Mesodermal cell (in vitro differentiated cells): Measurements from ENCODE around the gene INF2.
A peak's percentile ranks its signal among the peaks of the same experiment; 100 is the strongest.
"Not testable (repeated sequence)": the region's sequence is repeated elsewhere in the genome, so short reads cannot be mapped to it uniquely, and the experiment has no call there.

ENCODE experiments used
- H3K27ac ChIP-seq: 2 replicates; pipeline ENCODE4 v1.7.0; 2013; ENCODE audit warnings: mild to moderate bottlenecking, low read depth, low read length, moderate library complexity; ENCODE audit not compliant: severe bottlenecking
- H3K36me3 ChIP-seq: 2 replicates; pipeline ENCODE4 v1.7.1; 2013; ENCODE audit warnings: mild to moderate bottlenecking, low read length, moderate library complexity; ENCODE audit not compliant: control insufficient read depth, insufficient read depth
- H3K4me1 ChIP-seq: one replicate; pipeline ENCODE4 v1.7.1; 2013; ENCODE audit warnings: mild to moderate bottlenecking, low read length; ENCODE audit not compliant: insufficient read depth, control insufficient read depth, poor library complexity, severe bottlenecking
- H3K4me3 ChIP-seq: 2 replicates; pipeline ENCODE4 v1.7.0; 2013; ENCODE audit warnings: low read length, control low read depth, mild to moderate bottlenecking; ENCODE audit not compliant: insufficient read depth, poor library complexity, severe bottlenecking; ENCODE audit errors: extremely low read depth
- H3K9me3 ChIP-seq: 2 replicates; pipeline ENCODE4 v1.7.1; 2013; ENCODE audit warnings: mild to moderate bottlenecking, low read length, moderate library complexity; ENCODE audit not compliant: control insufficient read depth
- whole genome bisulfite sequencing, 2 experiments: methylation state at CpG; one replicate each; pipeline ENCODE4 v1.1.5; 2013; ENCODE audit warnings: missing lambda C conversion rate in 2 of 2; ENCODE audit not compliant: insufficient coverage in 2 of 2; 5-methylcytosine and 5-hydroxymethylcytosine counted together

Gene INF2

DNA sequence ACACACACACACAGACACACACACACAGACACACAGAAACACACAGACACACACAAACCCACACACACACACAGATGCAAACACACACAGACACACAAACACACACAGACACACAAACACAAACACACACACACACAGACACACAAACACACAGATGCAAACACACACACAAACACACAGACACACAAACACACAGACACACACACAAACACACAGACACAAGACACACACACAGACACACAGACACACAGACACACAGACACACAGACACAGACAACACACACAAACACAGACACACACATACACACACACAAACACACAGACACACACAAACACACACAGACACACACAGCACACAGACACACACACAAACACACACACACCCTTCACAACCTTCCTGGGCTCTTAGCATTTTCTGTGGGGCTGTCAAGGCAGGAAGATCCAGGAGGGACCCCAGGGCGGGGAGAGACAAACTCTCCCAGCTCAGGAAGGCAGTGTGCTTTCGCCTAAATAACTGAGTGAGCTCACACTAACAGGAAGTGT lies 24.2 kb upstream of the INF2 start:
- H3K4me3 ChIP-seq, result no peak overlapping the region
- peak overlapping the region; percentile 95 for H3K27ac ChIP-seq
- H3K4me1 ChIP-seq, result peaks cover 17% of the 10 kb centered on the region
- peaks cover 7% of the 10 kb centered on the region for H3K9me3 ChIP-seq
- H3K36me3 ChIP-seq, result no peaks in the 10 kb centered on the region
- 44 to 60% methylated on average over 2 of the region's 2 CpGs for WGBS, 2 experiments

DNA sequence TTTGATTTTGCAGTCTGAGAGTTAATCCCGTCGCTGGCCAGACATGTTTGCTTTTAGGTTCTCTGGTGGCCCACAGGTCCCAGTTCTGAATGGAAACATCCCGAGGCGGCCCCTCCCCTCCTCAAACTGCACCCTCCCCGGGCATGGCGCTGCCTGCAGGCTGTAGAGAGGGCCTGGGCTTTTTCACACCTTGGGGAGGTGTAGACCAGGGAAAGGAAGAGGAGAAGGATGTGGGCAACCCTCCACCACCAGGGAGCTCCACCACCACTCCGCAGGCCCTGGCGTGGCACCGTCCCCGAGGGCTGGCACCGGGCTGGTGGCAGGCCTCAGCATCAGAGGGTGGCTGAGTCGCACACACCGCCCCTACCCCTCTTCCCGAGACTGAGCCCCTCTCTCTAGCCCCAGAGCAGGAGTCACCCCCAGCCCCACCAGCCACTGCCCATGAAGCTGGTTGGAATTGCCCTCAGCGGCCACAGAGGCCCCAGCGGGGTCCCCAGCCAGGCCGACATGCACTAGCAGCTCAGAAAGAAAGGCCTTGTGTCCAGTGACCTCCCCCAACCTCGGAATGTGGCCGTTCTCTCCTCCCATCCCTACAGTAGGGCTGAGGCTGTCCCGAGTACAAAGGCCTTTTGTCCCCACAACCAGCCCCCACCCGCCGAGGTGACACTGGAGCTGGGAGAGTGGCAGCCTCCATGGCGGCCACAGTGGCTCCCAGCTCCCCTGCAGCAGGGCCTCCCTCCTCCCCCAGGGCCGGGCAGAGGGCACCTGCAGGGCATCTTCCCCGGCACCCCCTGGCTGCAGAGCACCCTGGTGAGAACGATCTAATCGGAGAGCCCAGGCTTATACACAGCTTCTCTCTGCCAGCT lies 23.5 kb upstream of the INF2 start:
- Histone ChIP-seq H3K4me1 (peaks cover 17% of the 10 kb centered on the region), H3K9me3 (peaks cover 7% of the 10 kb centered on the region), H3K4me3 (no peak overlapping the region), H3K27ac (peak overlapping the region; percentile 95), H3K36me3 (no peaks in the 10 kb centered on the region)
- WGBS, 2 experiments, result 32 to 36% methylated on average over 15 to 19 of the region's 27 CpGs

DNA sequence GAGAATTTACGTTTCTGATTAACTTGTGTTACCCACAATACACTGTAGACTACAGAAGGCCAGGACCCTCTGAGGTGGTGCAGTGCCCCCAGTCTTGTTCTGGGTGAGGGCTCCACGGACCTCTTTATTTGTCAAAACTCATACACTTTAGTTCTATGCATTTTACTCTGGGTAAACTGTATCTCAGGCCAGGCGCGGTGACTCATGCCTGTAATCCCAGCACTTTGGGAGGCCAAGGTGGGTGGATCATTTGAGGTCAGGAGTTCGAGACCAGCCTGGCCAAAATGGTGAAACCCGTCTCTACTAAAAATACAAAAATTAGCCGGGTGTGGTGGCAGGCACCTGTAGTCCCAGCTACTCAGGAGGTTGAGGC lies 22.9 kb upstream of the INF2 start:
- Histone ChIP-seq H3K27ac (peak overlapping the region; percentile 95), H3K4me1 (peaks cover 17% of the 10 kb centered on the region)
- not testable (repeated sequence) for H3K9me3 ChIP-seq, H3K36me3 ChIP-seq, H3K4me3 ChIP-seq
- 77 to 88% methylated on average over 5 of the region's 7 CpGs for WGBS, 2 experiments

DNA sequence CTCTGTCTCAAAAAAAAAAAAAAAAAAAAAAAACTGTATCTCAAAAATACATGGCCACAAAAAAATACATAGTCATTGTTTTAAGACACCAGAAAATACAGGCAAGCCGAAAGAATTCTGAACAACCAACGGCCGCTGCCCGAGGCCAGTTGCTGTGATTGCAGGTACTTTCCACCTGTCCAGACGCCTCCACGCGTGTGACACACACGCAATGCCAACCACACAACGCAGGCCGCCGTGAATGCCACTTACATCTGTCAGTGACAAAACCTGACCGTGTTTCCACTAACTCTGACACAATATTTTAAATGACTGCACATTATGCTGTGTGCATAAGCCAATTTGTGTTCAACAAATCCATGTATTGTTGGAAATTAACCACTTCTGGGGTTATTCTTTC lies 22.4 kb upstream of the INF2 start:
- 94 to 97% methylated on average over 12 of the region's 12 CpGs for WGBS, 2 experiments

DNA sequence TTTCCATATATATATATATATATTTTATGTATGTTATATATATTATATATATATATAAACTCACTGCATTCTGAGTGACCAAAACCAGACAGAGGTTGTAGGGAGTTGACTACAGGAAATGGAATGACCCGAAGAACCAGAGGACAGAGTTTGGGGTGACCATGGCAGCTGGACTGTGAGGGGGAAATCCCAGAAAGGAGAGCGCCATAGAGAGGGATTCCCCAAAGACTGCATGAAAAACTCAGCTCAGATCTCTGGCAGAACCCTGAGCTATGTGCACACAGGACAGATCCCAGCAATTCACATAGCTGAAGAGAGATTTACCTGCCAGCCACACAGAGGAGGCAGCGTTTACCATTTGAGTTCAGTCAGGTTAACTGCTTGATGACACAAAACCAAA lies 19.7 kb upstream of the INF2 start:
- no peaks in the 10 kb centered on the region for H3K36me3 ChIP-seq
- H3K4me3 ChIP-seq, result no peak overlapping the region
- no peaks in the 10 kb centered on the region for H3K9me3 ChIP-seq
- H3K27ac ChIP-seq, result no peak overlapping the region
- peaks cover 17% of the 10 kb centered on the region for H3K4me1 ChIP-seq
- WGBS, 2 experiments, result 82 to 87% methylated on average over 3 of the region's 3 CpGs

More for the DNA sequence above, 22.4 kb upstream of the INF2 start:
- Histone ChIP-seq H3K9me3 (no peaks in the 10 kb centered on the region), H3K4me3 (no peak overlapping the region), H3K36me3 (no peaks in the 10 kb centered on the region), H3K27ac (no peak overlapping the region), H3K4me1 (peaks cover 17% of the 10 kb centered on the region)

DNA sequence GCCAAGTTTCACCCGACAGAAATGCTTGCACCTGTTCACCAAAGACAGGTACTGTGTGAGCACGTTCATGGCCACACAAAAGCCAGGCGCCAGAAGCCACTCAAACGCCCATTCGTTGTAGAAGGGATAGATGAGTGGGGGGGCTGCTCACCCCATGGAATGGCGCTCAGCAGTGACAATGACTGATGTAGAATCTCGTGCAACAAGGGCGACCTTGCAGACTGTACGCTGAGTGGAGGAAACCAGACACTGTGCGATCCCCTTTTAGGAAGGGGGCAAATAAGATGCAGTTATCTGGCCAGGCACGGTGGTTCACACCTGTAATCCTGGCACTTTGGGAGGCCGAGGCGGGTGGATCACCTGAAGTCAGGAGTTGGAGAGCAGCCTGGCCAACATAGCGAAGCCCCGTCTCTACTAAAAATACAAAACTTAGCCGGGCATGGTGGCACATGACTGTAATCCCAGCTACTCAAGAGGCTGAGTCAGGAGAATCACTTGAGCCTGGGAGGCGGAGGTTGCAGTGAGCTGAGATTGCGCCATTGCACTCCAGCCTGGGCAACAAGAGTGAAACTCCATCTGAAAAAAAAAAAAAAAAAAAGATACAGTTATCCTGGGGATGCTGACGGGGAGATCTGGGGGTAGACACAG lies 18.0 kb upstream of the INF2 start:
- H3K9me3 ChIP-seq, H3K4me3 ChIP-seq, H3K27ac ChIP-seq, H3K36me3 ChIP-seq, H3K4me1 ChIP-seq: not testable (repeated sequence)
- WGBS, 2 experiments, result 96% methylated on average over 13 to 14 of the region's 19 CpGs

DNA sequence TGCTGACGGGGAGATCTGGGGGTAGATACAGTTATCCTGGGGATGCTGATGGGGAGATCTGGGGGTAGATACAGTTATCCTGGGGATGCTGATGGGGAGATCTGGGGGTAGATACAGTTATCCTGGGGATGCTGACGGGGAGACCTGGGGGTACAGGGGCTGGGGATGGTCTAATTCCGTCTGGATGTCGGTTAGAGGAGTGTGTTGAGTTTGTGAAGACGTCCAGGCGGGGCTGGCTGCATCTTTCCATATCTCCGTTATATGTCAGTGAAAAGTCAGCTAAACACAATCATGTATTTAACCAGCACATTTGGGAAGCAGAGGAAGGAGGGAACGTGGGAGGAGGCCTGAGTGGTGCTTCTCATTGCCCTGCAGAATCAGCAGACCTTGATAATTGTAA lies 17.3 kb upstream of the INF2 start:
- 94 to 100% methylated on average over 2 to 4 of the region's 8 CpGs for WGBS, 2 experiments
- not testable (repeated sequence) for H3K36me3 ChIP-seq, H3K9me3 ChIP-seq, H3K4me3 ChIP-seq, H3K27ac ChIP-seq
- H3K4me1 ChIP-seq, result peaks cover 11% of the 10 kb centered on the region

DNA sequence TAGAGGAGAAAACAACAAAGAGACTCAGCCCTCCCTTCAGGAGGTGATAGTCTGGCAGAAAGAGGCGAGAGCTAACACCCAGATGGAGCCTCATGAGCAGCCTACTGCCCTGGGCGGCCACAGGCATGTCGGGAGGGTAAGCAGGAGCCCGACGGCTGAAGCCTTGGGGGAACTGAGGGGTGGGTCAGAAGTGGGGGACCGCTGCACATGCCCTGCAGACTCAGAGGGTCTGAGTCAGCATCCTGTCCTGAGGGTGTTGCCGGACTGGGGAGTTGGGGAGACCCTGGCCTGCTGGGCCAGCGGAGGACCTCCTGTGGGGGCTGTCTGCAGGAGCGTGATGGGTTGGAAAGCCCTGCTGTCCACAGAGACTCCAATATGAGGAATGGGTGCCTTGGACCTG lies 15.9 kb upstream of the INF2 start:
- no peak overlapping the region for H3K4me3 ChIP-seq
- H3K36me3 ChIP-seq, result no peaks in the 10 kb centered on the region
- peaks cover 20% of the 10 kb centered on the region for H3K4me1 ChIP-seq
- no peaks in the 10 kb centered on the region for H3K9me3 ChIP-seq
- no peak overlapping the region for H3K27ac ChIP-seq
- 88 to 91% methylated on average over 4 to 6 of the region's 9 CpGs for WGBS, 2 experiments

DNA sequence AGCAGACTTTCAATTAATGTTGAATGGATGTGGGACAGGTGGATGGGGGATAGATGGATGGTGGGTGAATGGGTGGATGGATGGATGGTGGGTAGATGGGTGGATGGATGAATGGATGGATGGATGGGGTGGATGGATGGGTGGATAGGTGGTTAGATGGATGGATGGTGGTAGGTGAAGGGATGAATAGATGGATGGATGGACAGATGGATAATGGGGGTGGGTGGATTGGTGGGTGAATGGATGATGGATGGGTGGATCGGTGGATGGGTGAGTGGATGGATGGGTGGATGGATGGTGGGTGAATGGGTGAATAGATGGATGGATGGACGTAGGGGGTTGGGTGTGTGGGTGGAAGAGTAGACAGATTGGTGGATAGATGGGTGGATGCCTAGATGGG lies 14.0 kb upstream of the INF2 start:
- Histone ChIP-seq H3K4me3 (no peak overlapping the region), H3K36me3 (no peaks in the 10 kb centered on the region), H3K27ac (no peak overlapping the region), H3K4me1 (peaks cover 40% of the 10 kb centered on the region), H3K9me3 (no peaks in the 10 kb centered on the region)
- whole genome bisulfite sequencing, 2 experiments, result 97 to 100% methylated on average over 2 of the region's 2 CpGs

DNA sequence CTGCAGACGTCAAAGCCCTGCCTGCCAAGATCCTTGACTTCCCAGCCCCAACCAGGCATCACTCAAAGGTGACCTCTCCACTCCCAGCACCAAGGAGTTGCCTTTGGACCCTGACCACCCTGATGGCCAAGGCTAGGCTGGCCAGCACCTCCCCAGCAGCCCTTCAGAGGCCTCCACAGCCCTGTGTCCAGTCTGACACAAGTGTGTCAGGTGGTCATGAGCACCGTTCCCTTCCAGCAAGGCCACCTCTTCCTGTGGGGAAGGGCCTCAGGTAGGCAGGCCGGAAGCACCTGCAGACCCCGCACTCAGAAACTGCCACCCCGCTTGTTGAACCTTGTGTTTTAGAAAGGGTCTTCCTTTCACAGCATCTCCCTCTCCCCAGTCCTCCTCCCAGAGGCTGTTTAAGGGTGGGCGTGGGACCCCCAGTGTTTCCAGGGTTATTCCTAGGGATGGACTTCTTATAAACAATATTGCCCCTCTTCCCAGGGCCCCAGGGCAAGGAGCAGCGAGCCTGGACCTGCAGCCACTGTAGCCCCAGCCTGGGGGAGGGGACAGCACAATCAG lies 13.2 kb upstream of the INF2 start:
- Histone ChIP-seq H3K27ac (peak overlapping the region; percentile 99), H3K4me1 (peaks cover 47% of the 10 kb centered on the region), H3K9me3 (no peaks in the 10 kb centered on the region), H3K36me3 (no peaks in the 10 kb centered on the region), H3K4me3 (no peak overlapping the region)
- 96 to 100% methylated on average over 1 to 4 of the region's 7 CpGs for WGBS, 2 experiments
